Ascending aorta (tissue), 2 donors: ENCODE results near the gene HPS3. TPM values are rescaled to one million over a fixed set of nuclear protein-coding genes. Genes with fewer than 3 reads are reported as not detected.
A peak's percentile ranks its signal among the peaks of the same experiment; 100 is the strongest.
"Not testable (repeated sequence)": the region's sequence is repeated elsewhere in the genome, so short reads cannot be mapped to it uniquely, and the experiment has no call there.

Experiments
- DNase-seq, 2 donors: peaks; one replicate each; pipeline ENCODE4 v3.0.0-alpha.2; 2019; ENCODE audit warnings: low spot score in 2 of 2
- H3K27ac ChIP-seq, 2 donors: fragments of 200-600 bp; sonication (generic); one replicate each; pipeline ENCODE4 v1.5.1; 2016 to 2017; ENCODE audit warnings: mild to moderate bottlenecking in 1 of 2
- H3K27me3 ChIP-seq: fragments of 200-600 bp; sonication (generic); one replicate; pipeline ENCODE4 v1.5.1; 2017
- H3K36me3 ChIP-seq, 2 donors: fragments of 200-600 bp; sonication (generic); one replicate each; pipeline ENCODE4 v1.5.1; 2016
- H3K4me1 ChIP-seq, 2 donors: fragments of 200-600 bp; sonication (generic); one replicate each; pipeline ENCODE4 v1.5.1; 2016 to 2017; ENCODE audit warnings: mild to moderate bottlenecking in 1 of 2
- H3K4me3 ChIP-seq, 2 donors: fragments of 200-600 bp; sonication (generic); one replicate each; pipeline ENCODE4 v1.5.1; 2016 to 2017; ENCODE audit warnings: mild to moderate bottlenecking in 1 of 2
- H3K9me3 ChIP-seq, 2 donors: fragments of 200-600 bp; sonication (generic); one replicate each; pipeline ENCODE4 v1.5.1; 2016
- CTCF ChIP-seq, 3 experiments: fragments of 200-600 bp in 2 of 3; fragments of 450-650 bp in 1 of 3; sonication (generic) in 2 of 3; IDR thresholded peaks; one replicate each; pipeline ENCODE4 v1.5.1; 2016 to 2019; ENCODE audit warnings: antibody characterized with exemption in 3 of 3, mild to moderate bottlenecking in 1 of 3, moderate library complexity in 1 of 3
- intact Hi-C: fragments of 100-400 bp; cut with DNase I; formaldehyde crosslinking; loops from one replicate; pipeline ENCODE4 v1.15.1; 2023
- total RNA-seq: library from RNA; depleted of rRNA; stranded (reverse); fragments of >200 nt; gene quantifications from one replicate; pipeline ENCODE4 v1.1.0, GENCODE V29; 2016

Gene HPS3
- total RNA-seq, 1 donor from 2014 or later = 18.9 TPM

GRCh38 chr3:149181182-149181581 is 51.7 kb downstream of the HPS3 start:
- H3K27me3 ChIP-seq = no peaks in the 10 kb centered on the region
- H3K4me1 ChIP-seq = peaks cover 0 to 15% of the 10 kb centered on the region in 2 donors
- H3K27ac ChIP-seq = peak overlapping the region; percentile 31 to 35
- intact Hi-C loops = loop anchor here (5.0 kb wide), 2 partner anchors 66 to 224 kb away; no protein-coding TSS in a partner anchor
- H3K36me3 ChIP-seq = peaks cover 0 to 16% of the 10 kb centered on the region in 2 donors
- TF ChIP-seq CTCF (IDR thresholded peaks at IDR 0.05) = no peak
- H3K9me3 ChIP-seq = no peaks in the 10 kb centered on the region
- H3K4me3 ChIP-seq = no peak overlapping the region
- DNase-seq = no peak

GRCh38 chr3:149186219-149186618 is 56.8 kb downstream of the HPS3 start:
- H3K4me3 ChIP-seq = no peak overlapping the region
- H3K27ac ChIP-seq = no peak overlapping the region
- H3K4me1 ChIP-seq = no peaks in the 10 kb centered on the region
- DNase-seq = no peak
- no peak for TF ChIP-seq CTCF (IDR thresholded peaks at IDR 0.05)
- no peaks in the 10 kb centered on the region for H3K27me3 ChIP-seq
- H3K36me3 ChIP-seq = peaks cover 0 to under 1% of the 10 kb centered on the region in 2 donors
- intact Hi-C loops = no loop called here
- no peaks in the 10 kb centered on the region for H3K9me3 ChIP-seq

- intact Hi-C loops = no loop called here
- Histone ChIP-seq H3K27me3 (no peaks in the 10 kb centered on the region), H3K36me3 (no peaks in the 10 kb centered on the region), H3K9me3 (no peaks in the 10 kb centered on the region), H3K4me1 (no peaks in the 10 kb centered on the region), H3K27ac (no peak overlapping the region), H3K4me3 (no peak overlapping the region)
- TF ChIP-seq CTCF (IDR thresholded peaks at IDR 0.05) = no peak
- no peak for DNase-seq
Measured at GRCh38 chr3:149186721-149187120, 57.3 kb downstream of the HPS3 start.

- Histone ChIP-seq H3K4me1 (no peaks in the 10 kb centered on the region), H3K9me3 (no peaks in the 10 kb centered on the region), H3K36me3 (no peaks in the 10 kb centered on the region), H3K27ac (no peak overlapping the region), H3K4me3 (no peak overlapping the region), H3K27me3 (no peaks in the 10 kb centered on the region)
- no peak for TF ChIP-seq CTCF (IDR thresholded peaks at IDR 0.05)
- intact Hi-C loops = no loop called here
- DNase-seq = no peak
Measured at GRCh38 chr3:149188494-149188893, 59.1 kb downstream of the HPS3 start.

GRCh38 chr3:149195221-149195620 is 65.8 kb downstream of the HPS3 start:
- H3K27me3 ChIP-seq = no peaks in the 10 kb centered on the region
- no peak for DNase-seq
- no peaks in the 10 kb centered on the region for H3K4me1 ChIP-seq
- H3K36me3 ChIP-seq = no peaks in the 10 kb centered on the region
- intact Hi-C loops = no loop called here
- TF ChIP-seq CTCF (IDR thresholded peaks at IDR 0.05) = no peak
- no peak overlapping the region for H3K27ac ChIP-seq
- no peak overlapping the region for H3K4me3 ChIP-seq
- H3K9me3 ChIP-seq = no peaks in the 10 kb centered on the region

- H3K36me3 ChIP-seq, H3K27ac ChIP-seq, H3K27me3 ChIP-seq, DNase-seq, intact Hi-C loops, H3K9me3 ChIP-seq, H3K4me1 ChIP-seq, H3K4me3 ChIP-seq: not testable (repeated sequence)
Measured at GRCh38 chr3:149196805-149197592, 67.6 kb downstream of the HPS3 start.
